Stomach (tissue), 9 donors: ENCODE data around the gene BHLHE23. TPM values are rescaled to one million over a fixed set of nuclear protein-coding genes. Genes with fewer than 3 reads are reported as not detected.
"Not testable (repeated sequence)": the region's sequence is repeated elsewhere in the genome, so short reads cannot be mapped to it uniquely, and the experiment has no call there.

Experiments
- DNase-seq, 2 donors: peaks; one replicate each; pipeline versions ENCODE4 v3.0.0 to v3.0.0-alpha.2; 2013 to 2019
- H3K27ac ChIP-seq, 5 donors: fragments of 200-600 bp in 4 of 5; sonication (generic) in 4 of 5; one replicate each; pipeline ENCODE4 v1.5.1; 2013 to 2019; ENCODE audit warnings: mild to moderate bottlenecking in 1 of 5, moderate library complexity in 1 of 5
- H3K27me3 ChIP-seq, 3 donors: fragments of 200-600 bp; sonication (generic); one replicate each; pipeline ENCODE4 v1.5.1; 2017 to 2019; ENCODE audit warnings: mixed run types in 1 of 3
- H3K36me3 ChIP-seq, 4 donors: fragments of 200-600 bp; sonication (generic); 1 replicate in 3 of 4; 2 replicates in 1 of 4; pipeline ENCODE4 v1.5.1; 2016 to 2019
- H3K4me1 ChIP-seq, 4 donors: fragments of 200-600 bp; sonication (generic); one replicate each; pipeline ENCODE4 v1.5.1; 2016 to 2019
- H3K4me3 ChIP-seq, 4 donors: fragments of 200-600 bp; sonication (generic) in 3 of 4; one replicate each; pipeline ENCODE4 v1.5.1; 2016 to 2019; ENCODE audit warnings: mild to moderate bottlenecking in 1 of 4
- H3K9me3 ChIP-seq, 4 donors: fragments of 200-600 bp; sonication (generic); one replicate each; pipeline ENCODE4 v1.5.1; 2016 to 2019
- EP300 ChIP-seq: sonication (generic); formaldehyde crosslinking; IDR thresholded peaks from one replicate; pipeline ENCODE4 v1.6.1; 2017; ENCODE audit warnings: antibody characterized with exemption
- POLR2A ChIP-seq, 4 donors: fragments of 450-650 bp; IDR thresholded peaks; one replicate each; pipeline ENCODE4 v1.6.1; 2016; ENCODE audit warnings: antibody characterized with exemption in 4 of 4, control low read depth in 2 of 4, mild to moderate bottlenecking in 1 of 4, moderate library complexity in 1 of 4
- POLR2AphosphoS5 ChIP-seq, 3 donors: sonication (generic); formaldehyde crosslinking; IDR thresholded peaks; one replicate each; pipeline ENCODE4 v1.6.1; 2016; ENCODE audit warnings: antibody characterized with exemption in 3 of 3
- WGBS, 5 donors: extraction: QIAGEN DNeasy Blood & Tissue Kit in 3 of 5; methylation state at CpG; one replicate each; pipeline versions ENCODE4 v1.1.5 to v1.1.7; 2013 to 2018; 5-methylcytosine and 5-hydroxymethylcytosine counted together
- intact Hi-C: fragments of 100-400 bp; cut with DNase I; formaldehyde crosslinking; loops from one replicate; pipeline ENCODE4 v1.15.1; 2023; ENCODE audit warnings: low total_unique reads
- polyA plus RNA-seq, 3 donors: library from polyadenylated mRNA; stranded (reverse); fragments of 200-250 nt; gene quantifications; one replicate each; pipeline ENCODE4 v1.2.3, GENCODE V29; 2013
- total RNA-seq, 5 donors: library from RNA; depleted of rRNA; stranded (reverse); fragments of >200 nt; gene quantifications; one replicate each; pipeline versions ENCODE4 v1.1.0 to v1.2.3, GENCODE V29; 2014 to 2016
- TF ChIP-seq, protein P1 (sequence below), 7 experiments: fragments of 450-650 bp in 4 of 7; fragments of 200-600 bp in 3 of 7; sonication (generic) in 3 of 7; IDR thresholded peaks; one replicate each; pipeline ENCODE4 v1.5.1; 2016 to 2019; ENCODE audit warnings: antibody characterized with exemption in 7 of 7, control low read depth in 2 of 7, mild to moderate bottlenecking in 1 of 7
- donor health status: healthy with polysubstance abuse.
- donor health status: Bipolar disorder and iron deficiency.
- donor health status: healthy.

BHLHE23 gene
- total and polyA plus RNA-seq, 8 donors = 0.55 TPM; not detected in 7

DNA sequence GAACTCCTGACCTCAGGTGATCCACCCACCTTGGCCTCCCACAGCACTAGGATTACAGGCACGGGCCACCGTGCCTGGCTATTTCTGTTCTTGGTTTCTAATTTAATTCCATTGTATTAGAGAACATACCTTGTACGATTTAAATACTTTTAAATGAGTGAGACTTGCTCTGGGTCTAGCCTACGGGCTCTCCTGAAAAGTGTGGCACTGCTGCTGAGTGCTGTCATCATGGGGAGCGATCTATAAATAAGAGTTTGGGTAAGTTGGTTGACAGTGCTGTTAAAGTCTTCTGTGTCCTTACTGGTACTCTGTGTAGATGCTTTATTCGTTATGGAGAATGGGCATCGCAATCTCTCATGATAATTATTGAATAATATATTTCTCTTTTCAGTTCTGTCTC is 35.0 kb upstream of the BHLHE23 start:
- intact Hi-C loops = no loop called here
- no peak overlapping the region for H3K4me3 ChIP-seq
- 75 to 82% (median 78%) methylated on average over 7 of the region's 7 CpGs for WGBS, 5 donors
- no peak for TF ChIP-seq POLR2A (IDR thresholded peaks at IDR 0.05)
- TF ChIP-seq, protein P1, sequence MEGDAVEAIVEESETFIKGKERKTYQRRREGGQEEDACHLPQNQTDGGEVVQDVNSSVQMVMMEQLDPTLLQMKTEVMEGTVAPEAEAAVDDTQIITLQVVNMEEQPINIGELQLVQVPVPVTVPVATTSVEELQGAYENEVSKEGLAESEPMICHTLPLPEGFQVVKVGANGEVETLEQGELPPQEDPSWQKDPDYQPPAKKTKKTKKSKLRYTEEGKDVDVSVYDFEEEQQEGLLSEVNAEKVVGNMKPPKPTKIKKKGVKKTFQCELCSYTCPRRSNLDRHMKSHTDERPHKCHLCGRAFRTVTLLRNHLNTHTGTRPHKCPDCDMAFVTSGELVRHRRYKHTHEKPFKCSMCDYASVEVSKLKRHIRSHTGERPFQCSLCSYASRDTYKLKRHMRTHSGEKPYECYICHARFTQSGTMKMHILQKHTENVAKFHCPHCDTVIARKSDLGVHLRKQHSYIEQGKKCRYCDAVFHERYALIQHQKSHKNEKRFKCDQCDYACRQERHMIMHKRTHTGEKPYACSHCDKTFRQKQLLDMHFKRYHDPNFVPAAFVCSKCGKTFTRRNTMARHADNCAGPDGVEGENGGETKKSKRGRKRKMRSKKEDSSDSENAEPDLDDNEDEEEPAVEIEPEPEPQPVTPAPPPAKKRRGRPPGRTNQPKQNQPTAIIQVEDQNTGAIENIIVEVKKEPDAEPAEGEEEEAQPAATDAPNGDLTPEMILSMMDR (IDR thresholded peaks at IDR 0.05) = no peak
- no peak for TF ChIP-seq EP300
- TF ChIP-seq POLR2AphosphoS5 (IDR thresholded peaks at IDR 0.05) = no peak
- H3K27me3 ChIP-seq = peaks cover 0 to 94% (median 26%) of the 10 kb centered on the region in 3 donors
- H3K9me3 ChIP-seq = no peaks in the 10 kb centered on the region
- no peaks in the 10 kb centered on the region for H3K4me1 ChIP-seq
- DNase-seq = no peak
- H3K27ac ChIP-seq = no peak overlapping the region
- H3K36me3 ChIP-seq = no peaks in the 10 kb centered on the region

DNA sequence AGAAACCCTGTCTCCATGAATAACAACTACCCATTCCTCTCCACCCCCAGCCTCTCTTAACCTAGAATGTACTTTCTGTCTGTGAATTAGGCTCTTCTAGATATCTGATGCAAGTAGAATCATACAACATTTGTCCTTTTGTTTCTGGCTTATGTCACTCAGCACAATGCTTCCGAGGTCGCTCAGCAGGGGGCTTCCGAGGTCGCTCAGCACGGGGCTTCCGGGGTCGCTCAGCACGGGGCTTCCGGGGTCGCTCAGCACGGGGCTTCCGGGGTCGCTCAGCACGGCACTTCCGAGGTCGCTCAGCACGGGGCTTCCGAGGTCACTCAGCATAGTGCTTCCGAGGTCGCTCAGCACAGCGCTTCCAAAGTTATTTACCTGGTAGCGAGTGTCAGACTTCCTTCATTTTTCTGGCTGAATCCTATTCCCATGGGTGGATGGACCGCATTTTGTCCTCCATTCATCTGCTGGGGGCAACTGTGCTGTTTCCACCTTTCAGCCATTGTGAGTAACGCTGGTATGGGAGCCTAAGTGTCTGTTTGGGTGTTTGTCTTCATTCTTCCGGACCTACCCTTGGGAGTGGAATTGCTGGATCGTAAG is 31.0 kb upstream of the BHLHE23 start:
- 67 to 73% (median 69%) methylated on average over 24 to 26 of the region's 26 CpGs for WGBS, 5 donors

DNA sequence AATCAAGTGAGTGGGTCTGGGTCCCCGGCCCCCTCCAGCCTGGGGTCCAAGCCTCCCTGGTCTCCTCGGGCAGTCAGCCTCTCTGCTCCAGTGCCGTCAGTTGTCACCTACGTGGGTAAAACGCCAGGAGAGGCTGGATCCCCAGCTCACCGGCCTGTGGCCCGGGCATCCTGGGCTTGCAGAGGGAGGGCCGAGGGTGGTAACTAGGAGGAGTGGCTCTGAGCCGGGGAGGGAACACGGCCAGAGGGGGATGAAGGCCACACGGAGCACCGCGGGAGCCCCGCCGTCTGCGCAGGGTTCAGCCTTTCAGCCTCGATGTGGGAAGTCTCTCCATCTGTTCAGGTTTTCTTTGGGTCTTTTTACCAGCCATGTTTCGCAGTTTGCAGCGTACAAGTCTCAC is 29.5 kb upstream of the BHLHE23 start:
- no peak overlapping the region for H3K27ac ChIP-seq
- H3K4me3 ChIP-seq = no peak overlapping the region
- H3K36me3 ChIP-seq = no peaks in the 10 kb centered on the region
- no peak for DNase-seq
- 32 to 47% (median 38%) methylated on average over 14 to 19 of the region's 19 CpGs for WGBS, 5 donors
- H3K9me3 ChIP-seq = no peaks in the 10 kb centered on the region
- TF ChIP-seq POLR2A (IDR thresholded peaks at IDR 0.05) (no peak), POLR2AphosphoS5 (IDR thresholded peaks at IDR 0.05) (no peak), EP300 (no peak)
- TF ChIP-seq, protein P1 (IDR thresholded peaks at IDR 0.05) = no peak
- H3K27me3 ChIP-seq = peaks cover 0 to 96% (median 62%) of the 10 kb centered on the region in 3 donors
- H3K4me1 ChIP-seq = peaks cover 0 to 13% (median 10%) of the 10 kb centered on the region in 4 donors
- intact Hi-C loops = no loop called here

More for the DNA sequence above, 31.0 kb upstream of the BHLHE23 start:
- Histone ChIP-seq H3K4me3 (no peak overlapping the region), H3K27me3 (peaks cover 0 to 95% (median 55%) of the 10 kb centered on the region in 3 donors), H3K9me3 (no peaks in the 10 kb centered on the region), H3K36me3 (no peaks in the 10 kb centered on the region), H3K27ac (no peak overlapping the region), H3K4me1 (peaks cover 0 to 12% (median 9%) of the 10 kb centered on the region in 4 donors)
- no peak for TF ChIP-seq EP300
- TF ChIP-seq POLR2AphosphoS5 (IDR thresholded peaks at IDR 0.05) = no peak
- TF ChIP-seq POLR2A (IDR thresholded peaks at IDR 0.05) = no peak
- TF ChIP-seq, protein P1 (IDR thresholded peaks at IDR 0.05) = no peak
- intact Hi-C loops = no loop called here
- DNase-seq = no peak

DNA sequence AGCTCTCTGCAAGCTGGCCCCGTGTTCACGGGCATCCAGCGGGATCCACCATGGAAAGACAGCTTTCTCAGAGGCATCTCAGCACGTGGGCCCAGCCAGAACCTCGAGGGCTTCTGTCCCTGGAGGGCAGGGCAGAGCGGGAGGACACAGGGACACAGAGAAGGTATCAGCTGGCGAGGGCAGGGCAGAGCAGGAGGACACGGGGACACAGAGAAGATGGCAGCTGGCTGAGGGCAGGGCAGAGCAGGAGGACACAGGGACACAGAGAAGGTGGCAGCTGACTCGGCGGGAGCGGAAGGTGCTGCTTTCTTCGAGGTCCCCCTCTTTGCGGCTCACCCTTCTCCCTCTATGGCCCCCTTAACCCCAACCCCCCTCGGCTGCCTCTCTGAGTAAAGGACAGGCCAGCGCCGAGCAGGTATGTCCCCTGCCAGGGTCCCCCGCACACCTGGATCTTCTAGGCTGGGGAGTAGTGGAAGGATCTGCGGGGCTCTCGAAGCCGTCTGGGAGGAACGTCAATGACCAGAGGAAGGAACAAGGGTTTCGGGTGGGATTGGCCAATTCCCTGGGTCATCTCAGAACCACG is 28.9 kb upstream of the BHLHE23 start:
- intact Hi-C loops = no loop called here
- Histone ChIP-seq H3K9me3 (no peaks in the 10 kb centered on the region), H3K27me3 (peaks cover 0 to 100% (median 68%) of the 10 kb centered on the region in 3 donors), H3K4me1 (peaks cover 0 to 13% (median 10%) of the 10 kb centered on the region in 4 donors), H3K27ac (no peak overlapping the region), H3K36me3 (no peaks in the 10 kb centered on the region), H3K4me3 (no peak overlapping the region)
- TF ChIP-seq EP300 (no peak), POLR2A (IDR thresholded peaks at IDR 0.05) (no peak), POLR2AphosphoS5 (IDR thresholded peaks at IDR 0.05) (no peak)
- TF ChIP-seq, protein P1 (IDR thresholded peaks at IDR 0.05) = no peak
- DNase-seq = no peak
- WGBS, 5 donors = 84 to 88% (median 87%) methylated on average over 21 to 23 of the region's 23 CpGs

DNA sequence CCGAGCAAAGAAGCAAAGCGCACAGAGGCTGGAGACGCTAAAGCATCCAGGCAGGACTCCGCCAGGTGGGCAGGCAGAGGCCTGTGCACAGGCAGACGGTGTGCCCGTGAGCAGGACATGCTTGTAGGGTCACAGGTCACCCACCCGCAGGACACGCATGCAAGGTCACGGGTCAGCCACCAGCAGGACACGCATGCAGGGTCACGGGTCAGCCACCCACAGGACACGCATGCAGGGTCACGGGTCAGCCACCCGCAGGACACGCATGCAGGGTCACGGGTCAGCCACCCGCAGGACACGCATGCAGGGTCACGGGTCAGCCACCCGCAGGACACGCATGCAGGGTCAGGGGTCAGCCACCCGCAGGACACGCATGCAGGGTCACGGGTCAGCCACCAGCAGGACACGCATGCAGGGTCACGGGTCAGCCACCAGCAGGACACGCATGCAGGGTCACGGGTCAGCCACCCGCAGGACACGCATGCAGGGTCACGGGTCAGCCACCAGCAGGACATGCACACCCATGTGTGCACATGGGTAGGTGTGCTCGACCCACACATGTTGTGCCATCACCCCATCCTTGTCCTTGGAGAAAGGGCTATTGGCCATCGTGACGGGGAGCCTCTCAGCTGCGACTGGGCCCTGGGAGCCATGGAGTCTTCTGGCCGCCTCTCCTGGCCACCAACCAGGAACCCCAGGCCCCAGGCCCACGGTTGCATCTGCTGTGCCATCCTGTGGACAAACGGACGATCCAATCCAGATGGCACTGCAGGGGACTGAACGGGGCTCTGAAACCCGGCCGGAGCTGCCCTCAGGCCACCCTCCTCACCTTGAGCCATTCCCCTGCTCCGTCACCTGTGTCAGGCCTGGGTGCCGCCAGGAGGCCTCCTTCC is 28.2 kb upstream of the BHLHE23 start:
- intact Hi-C loops = not testable (repeated sequence)
- H3K27me3 ChIP-seq = peaks cover 4 to 100% (median 75%) of the 10 kb centered on the region in 3 donors

More for the DNA sequence above, 28.2 kb upstream of the BHLHE23 start:
- not testable (repeated sequence) for H3K36me3 ChIP-seq, H3K27ac ChIP-seq, H3K9me3 ChIP-seq, H3K4me3 ChIP-seq, DNase-seq
- peaks cover 0 to 13% (median 10%) of the 10 kb centered on the region in 4 donors for H3K4me1 ChIP-seq
- 72 to 89% (median 82%) methylated on average over 17 to 44 of the region's 44 CpGs for WGBS, 5 donors
